ENCODE data around the gene IL4.

- peak; percentile 76 for TF ChIP-seq ZFHX2 (tag by site-specific recombination; conservative IDR thresholded peaks at IDR 0.05)
- TF ChIP-seq, protein P1, sequence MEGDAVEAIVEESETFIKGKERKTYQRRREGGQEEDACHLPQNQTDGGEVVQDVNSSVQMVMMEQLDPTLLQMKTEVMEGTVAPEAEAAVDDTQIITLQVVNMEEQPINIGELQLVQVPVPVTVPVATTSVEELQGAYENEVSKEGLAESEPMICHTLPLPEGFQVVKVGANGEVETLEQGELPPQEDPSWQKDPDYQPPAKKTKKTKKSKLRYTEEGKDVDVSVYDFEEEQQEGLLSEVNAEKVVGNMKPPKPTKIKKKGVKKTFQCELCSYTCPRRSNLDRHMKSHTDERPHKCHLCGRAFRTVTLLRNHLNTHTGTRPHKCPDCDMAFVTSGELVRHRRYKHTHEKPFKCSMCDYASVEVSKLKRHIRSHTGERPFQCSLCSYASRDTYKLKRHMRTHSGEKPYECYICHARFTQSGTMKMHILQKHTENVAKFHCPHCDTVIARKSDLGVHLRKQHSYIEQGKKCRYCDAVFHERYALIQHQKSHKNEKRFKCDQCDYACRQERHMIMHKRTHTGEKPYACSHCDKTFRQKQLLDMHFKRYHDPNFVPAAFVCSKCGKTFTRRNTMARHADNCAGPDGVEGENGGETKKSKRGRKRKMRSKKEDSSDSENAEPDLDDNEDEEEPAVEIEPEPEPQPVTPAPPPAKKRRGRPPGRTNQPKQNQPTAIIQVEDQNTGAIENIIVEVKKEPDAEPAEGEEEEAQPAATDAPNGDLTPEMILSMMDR (tag by site-specific recombination; IDR thresholded peaks at IDR 0.05), result no peak
These were observed 12.4 kb upstream of the IL4 start for GRCh38 chr5:132661231-132662003.
